Measurements from ENCODE around the gene URI1.

The URI1 gene

DNA sequence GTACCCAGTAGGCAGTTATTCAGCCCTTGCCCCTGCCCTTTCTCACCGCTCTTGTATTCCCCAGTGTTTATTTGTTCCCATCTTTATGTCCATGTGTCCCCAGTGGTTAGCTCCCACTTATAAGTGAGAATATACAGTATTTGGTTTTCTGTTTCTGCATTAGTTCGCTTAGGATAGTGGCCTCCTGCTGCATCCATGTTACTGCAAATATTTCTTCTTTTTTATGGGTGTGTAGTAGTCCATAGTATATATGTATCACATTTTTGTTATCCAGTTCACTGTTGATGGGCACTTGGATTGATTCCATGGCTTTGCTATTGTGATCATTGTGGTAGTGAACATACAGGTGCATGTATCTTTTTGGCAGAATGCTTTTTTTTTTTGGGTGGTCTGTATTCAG lies 32.7 kb downstream of the URI1 start:
- DNase-seq, result no peak

DNA sequence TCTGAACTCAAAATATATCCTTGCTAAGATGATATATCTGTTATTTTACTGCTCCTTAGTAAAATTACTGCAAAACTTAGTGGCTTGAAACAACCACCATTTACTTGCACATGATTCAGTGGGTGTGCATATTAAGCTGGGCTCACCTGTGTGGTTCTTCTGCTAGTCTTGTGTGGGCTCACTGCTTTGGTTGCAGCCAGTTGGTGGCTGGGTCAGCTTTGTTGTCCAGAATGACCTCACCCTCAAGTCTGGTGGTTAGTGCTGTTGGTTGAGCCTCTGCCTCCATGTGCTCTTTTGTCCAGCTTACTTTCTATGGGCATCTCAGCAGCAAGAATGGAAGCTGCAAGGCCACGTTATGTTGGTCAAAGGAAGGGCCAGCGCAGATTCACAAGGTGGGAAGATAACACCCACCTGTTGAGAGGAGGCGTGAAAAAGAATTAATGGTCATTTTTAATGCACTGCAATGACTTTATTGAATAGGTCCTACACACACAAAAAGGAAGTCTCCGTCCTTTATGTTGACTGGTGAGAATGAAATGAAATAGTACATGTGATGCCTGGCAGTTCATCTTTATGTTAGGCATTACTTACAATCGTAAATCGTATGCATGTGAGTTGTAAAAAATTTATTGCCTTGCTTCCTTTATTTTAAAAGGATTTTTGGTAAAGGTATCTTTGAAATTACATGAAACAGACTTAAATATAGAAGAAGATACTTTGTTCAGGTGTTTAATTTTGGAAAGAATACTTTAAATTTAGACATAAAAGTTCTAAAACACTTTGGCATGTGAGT lies 34.3 kb downstream of the URI1 start:
- DNase-seq, result no peak

DNA sequence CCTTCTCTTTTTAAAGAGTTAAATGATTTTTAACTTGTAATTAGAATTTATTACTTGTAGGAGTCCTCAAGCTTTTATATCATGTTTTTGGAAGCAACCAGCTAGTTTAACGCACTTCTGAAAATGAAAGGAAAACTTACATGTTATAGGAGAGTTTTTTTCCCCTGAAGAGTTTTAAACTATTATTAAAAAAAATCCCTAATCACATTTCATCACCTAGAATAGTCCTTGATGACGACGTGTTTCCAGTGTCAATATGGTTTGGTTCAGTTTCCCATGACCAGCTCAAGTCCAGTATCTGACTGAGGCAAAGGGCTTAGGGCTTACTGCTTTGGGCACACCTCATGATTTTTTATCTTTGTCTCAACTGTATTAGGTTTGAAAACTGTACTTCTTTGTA lies 36.0 kb downstream of the URI1 start:
- DNase-seq, result no peak

DNA sequence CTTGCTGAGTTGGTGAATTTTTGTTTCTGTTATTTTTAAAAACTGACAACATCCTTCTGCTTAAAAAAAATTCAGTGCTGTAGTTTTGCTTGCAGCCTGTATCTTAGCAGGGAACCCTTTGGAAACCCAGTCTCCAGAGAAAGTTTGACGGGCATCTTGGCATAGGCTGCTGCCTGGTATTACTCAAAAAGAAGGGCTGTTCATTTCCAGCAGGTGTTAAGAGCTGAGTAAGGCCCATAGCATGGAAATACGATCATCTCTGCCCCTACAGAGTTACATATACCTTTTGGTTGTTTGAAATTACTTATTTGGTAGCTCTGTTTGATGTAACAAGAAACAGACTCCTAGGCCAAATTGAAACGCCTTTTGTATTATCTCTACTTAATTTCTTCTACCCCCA lies 41.5 kb downstream of the URI1 start:
- DNase-seq, result no peak

DNA sequence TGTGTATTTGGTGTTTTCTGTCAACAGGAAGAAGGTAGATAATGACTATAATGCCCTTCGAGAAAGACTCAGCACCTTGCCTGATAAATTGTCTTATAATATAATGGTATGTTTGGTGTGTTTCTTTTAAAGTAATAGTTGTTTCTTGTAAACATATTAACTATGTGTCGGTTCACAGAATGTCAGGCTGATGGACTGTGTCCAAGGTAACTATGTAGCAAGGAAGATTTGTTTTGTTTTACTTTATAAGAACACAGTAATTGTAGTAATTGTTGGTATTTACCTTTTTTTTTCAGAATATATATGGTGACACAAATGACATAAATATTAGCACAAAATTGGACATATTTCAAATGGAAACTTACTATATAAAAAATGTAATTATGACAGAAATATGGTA lies 43.2 kb downstream of the URI1 start:
- DNase-seq, result no peak

DNA sequence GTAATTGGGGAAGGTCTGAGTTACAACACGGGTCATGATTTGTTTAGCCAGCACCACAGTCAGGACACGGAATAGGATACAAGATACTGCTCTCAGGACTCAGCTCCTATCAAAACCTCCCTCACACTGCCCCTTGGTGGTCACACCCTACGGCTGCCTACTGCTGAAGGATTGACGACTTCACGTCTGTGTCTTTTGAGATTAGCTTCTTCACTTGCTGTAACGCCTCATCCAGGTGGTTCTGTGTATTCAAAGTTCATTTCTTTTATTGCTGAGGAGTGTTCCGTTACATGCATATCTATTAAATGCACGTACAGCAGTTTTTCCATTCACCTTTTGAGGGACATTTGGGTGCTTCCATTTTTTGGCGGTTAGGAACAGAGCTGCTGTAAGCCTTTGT lies 46.3 kb downstream of the URI1 start:
- DNase-seq, result no peak

DNA sequence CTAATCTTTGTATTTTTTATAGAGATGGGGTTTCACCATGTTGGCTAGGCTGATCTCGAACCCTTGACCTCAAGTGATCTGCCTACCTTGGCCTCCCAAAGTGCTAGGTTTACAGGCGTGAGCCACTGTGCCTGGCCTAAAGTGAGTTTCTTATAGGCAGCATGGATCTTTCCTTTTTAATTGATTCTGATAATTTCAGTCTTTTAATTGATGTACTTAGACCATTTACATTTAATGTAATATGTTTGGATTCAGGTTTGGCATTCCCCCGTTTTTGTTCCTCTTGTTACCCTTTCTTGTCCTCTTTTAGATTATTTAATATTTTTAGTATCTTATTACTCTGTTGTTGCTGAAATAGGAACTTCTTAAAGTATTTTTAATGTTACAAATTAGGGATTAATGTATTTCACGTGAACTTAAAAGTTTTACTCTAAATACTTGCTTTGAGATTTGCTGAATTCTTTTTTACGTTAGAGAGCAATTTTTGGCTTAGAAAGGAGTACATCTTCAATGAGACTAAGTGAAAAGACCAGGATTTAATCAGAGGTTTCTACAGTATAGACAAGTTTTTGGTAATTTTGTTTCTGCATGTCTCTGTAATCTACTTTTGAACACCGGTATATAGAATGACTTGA lies 50.3 kb downstream of the URI1 start:
- no peak for DNase-seq

DNA sequence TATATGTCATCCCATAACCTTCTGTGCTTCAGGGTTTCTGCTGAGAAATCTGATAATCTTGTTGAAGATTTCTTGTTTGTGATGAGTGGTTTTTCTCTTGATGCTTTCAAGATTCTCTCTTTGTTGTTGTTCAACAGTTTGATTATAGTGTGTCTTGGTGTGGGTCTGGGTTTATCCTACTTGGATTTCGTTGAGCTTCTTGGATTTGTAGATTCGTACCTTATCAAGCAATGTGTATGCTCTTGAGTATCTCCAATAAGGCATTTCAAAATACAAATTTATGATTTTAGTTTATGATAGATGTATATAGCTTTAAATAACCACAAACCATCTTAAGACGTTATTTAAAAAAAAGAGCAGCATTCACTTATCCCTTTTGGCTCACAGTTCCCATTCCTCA lies 57.5 kb downstream of the URI1 start:
- no peak for DNase-seq

DNA sequence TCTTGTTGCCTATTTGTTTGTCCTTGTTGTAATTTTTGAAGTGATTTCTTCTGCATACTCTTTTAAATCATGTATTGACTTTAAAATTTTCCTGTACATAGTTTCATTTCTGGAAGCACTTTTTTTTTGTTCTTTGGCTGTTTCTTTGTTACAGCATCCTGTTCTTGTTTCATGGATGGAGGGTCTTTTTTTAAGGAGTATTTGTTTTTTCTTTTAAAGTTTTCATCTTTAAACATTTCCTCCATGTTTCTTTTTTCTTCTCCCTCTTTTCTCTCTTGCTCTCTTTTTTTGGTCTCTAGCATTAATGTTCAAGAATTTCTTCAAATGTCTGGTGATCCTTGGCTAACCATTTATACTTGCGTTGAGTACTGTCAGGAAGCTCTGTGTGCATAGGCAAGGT lies 58.8 kb downstream of the URI1 start:
- DNase-seq, result no peak

DNA sequence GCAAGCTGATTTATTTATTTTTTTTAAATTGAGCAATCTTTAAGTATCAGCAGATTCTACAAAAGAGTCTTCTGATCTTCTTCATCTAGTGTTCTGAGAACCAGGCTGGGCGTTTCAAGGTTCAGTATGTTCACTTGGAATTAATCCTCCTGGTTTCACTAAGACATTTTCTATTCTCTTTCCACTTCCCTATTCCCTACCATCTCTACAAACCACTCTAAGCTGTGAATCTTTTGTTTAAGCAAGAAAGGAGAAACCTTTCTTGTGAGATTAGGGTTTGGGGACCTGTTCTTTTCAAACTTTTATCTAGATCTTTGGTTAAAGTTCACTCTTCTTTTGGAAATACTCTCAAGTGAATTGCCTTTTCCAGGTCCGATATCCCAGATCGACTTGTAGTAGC lies 59.3 kb downstream of the URI1 start:
- no peak for DNase-seq

DNA sequence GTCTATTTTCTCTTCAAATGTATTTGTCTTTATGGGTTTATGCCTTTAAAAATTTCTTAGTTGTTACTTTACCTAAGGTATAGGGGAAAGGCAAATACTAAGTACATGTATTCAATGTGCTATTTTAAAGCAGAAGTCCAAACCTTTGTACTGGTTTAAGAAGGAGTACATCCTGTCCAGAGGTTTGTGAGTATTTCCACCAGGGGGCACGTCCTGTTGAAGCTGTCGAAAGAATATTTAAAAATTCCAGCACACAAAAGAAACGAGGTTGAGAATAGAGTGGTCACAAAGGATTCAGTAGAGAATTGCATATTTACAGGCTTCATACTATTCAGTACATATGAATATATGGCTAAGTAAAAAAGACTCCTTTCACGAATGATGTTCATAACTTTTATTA lies 59.8 kb downstream of the URI1 start:
- DNase-seq, result no peak

DNA sequence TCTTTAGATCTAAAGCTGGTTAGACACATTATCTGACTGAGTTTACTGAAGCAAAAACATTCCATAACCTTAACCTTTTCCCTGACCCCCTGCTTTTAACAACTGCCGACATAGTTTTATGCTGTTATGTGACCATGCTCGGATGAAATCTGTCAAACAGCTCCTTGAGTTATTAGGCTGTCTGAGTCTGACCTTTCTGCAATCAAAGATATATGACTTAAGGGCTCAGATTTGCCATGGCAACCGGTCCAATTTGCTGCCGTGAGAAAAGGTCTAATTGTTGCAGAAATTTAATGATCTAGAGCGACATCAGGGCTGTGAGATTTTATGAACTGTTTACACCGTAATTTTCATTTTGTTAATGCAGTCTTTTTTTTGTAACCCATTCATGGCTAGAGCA lies 61.8 kb downstream of the URI1 start:
- no peak for DNase-seq

DNA sequence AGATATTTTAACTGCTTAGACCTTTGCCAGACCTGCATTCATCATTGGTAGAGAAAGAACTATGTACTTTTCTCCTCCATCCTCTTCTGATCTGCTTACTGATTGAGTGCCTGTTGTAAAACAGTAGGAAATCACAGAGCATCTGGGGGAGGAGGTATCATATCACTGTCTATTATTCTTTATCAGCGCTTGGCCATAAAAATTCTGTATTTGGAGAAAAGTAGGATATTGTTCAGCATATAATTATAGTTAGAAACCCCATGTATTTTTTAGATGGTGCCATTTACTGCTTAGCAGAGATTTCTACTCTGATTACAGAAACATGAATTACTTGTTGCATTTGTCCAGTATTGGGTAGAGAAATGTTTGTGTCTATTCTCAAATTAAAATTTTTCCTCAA lies 62.4 kb downstream of the URI1 start:
- DNase-seq, result no peak

DNA sequence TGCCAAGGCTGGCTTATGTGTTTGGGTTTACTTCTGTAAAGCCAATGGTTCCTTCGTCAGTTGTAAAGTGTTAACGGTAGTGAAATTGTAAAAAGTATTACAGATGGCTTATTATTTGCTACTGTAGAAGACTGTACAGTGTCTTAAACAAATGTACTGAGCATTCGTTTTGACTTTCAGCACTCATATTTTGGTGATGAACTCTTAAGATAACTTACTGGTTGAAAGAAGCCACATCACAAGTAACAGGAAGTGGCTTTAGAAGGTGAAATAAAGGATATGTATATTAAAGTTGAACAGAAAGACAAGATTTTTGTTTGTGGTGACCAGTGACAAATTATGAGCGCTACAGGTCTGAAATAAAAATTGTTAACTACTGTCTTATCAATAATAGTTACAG lies 64.2 kb downstream of the URI1 start:
- DNase-seq, result no peak

DNA sequence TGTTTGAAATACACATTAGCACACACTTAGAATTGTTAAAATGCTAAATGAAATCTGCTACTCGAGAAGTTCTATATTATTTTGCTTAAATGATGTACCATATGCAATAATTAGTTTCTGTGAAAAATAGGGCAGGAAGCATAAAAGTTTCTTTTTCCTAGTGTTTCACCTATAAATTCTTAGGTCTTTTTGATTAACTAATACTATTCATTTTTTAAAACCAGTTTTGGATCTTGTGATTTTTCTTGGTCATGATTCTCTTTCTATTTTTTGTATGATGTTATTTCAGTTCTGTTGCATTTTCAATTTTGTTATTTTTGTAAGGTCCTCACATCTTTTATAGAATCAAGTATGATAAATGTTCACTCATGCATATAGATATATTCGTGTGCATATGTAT lies 66.1 kb downstream of the URI1 start:
- DNase-seq, result no peak

DNA sequence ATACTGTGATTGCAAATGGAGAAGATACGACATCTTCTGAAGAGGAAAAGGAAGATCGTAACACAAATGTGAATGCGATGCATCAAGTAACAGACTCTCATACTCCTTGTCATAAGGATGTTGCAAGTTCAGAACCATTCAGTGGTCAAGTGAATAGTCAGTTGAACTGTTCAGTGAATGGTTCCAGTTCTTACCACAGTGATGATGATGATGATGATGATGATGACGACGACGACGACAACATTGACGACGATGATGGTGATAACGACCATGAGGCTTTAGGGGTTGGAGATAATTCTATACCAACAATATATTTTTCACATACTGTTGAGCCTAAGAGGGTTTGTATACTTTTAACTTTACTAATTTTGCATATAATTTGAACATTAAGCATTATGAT lies 67.0 kb downstream of the URI1 start:
- no peak for DNase-seq

DNA sequence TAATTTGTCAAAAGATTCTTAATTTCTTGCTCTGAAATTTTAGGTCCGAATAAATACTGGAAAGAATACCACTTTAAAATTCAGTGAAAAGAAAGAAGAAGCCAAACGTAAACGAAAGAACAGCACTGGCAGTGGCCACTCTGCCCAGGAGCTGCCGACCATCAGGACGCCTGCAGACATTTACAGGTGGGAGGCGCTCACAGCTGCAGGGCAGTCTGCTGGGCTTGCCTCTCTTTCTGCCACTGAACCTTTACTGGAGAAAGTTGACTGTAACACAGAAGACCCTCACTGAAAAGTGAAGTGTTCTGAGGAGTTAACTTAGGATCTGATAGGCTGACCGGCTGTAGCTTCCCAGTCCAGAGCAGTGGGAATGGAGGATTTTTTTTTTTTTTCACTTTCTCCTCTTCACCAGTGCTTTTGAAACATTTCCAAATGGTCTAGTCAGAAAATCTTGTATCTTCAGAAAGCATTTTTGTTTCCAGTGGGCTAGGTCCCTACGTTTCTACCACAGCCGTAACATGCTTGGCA lies 69.1 kb downstream of the URI1 start:
- no peak for DNase-seq

DNA sequence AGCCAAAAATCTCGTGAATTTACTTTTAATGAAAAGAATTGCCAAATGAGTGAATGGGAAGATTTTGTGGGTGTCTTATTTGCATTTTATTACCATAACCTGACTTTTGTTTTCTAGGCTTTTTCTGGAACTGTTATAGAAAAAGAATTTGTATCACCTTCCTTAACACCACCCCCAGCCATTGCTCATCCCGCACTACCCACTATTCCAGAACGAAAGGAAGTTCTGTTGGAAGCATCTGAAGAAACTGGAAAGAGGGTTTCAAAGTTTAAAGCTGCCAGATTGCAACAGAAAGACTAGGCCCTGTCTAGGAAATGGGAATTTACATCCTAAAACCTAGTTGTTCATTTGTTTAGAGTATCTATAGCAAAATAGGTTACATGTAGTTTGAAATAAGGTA lies 72.7 kb downstream of the URI1 start:
- no peak for DNase-seq

DNA sequence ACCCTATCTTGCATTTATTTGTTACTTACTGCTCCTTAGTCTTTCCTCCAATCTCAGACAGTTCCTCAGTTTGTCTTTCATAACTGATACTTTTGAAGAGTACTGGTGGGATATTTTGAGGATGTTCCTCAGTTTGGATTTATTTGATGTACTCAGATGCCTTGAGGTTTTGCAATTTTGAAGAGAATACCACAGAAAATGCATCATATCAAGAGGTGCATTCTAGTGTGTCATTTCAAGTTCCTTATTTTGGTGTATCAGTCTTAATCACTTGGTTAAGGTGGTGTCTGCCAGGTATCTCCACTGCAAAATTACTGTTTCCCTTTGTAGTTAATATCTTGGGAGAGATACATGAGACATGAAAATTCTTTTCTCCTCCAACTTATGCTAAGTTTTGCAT lies 75.1 kb downstream of the URI1 start:
- no peak for DNase-seq

DNA sequence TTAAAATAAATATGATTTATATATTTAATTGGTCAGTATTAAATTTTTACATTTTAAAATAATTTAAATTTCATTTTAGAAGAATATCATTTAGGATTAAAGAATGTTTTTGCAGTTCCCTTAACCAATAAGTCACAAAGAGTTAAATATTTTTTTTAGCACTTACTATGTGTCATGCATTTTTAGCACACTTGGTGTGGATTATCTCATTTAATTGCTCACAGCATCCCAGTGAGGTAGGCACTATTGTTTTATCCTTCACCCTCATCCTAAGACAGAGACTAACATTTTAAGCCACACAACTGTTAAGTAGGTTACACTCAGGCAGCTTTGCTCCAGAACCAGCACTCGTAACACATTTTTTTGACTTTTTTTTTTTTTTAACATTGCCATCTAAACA lies 78.2 kb downstream of the URI1 start:
- DNase-seq, result no peak

DNA sequence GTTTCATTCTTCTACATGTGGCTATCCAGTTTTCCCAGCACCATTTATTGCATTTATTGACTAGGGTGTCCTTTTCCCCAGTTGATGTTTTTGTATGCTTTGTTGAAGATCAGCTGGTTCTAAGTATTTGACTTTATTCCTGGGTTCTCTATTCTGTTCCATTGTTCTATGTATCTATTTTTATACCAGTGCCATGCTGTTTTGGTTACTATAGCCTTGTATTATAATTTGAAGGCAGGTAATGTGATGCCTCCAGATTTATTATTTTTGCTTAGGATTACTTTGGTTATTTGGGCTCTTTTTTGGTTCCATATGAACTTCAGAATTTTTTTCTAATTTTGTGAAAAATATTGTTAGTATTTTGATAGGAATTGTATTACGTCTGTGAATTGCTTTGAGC lies 80.6 kb downstream of the URI1 start:
- no peak for DNase-seq

DNA sequence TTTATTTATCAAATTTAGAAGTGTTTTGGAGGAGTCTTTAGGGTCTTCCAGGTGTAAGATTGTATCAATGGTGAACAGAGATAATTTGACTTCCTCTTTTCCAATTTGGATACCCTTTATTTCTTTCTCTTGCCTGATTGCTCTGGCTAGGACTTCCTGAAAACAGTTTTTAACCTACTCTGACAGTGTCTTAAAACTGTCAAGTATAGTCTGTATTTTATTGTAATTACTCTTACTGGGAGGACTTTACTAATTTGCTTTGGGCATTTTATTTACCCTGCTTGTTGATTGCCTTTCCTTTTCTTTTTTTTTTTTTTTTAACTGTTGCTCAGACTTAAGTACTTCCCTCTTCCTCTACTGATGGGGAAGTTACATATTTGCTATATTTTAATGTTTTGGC lies 81.3 kb downstream of the URI1 start:
- DNase-seq, result no peak

DNA sequence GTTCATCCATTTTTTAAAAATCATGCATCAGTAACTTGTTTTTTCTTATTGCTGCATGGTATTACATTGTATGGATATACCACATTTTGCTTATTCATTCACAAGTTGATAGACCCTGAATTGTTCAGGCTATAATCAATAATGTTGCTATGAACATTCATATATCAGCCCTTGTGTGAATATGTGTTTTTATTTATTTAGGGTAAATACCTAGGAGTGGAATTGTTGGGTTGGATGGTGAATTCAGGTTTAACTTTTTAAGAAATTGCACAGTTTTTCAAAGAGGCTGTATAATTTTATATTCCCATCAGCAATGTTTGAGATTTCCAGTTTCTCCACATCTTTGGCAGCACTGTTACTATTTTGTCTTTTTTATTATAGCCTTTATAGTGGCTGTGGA lies 82.1 kb downstream of the URI1 start:
- no peak for DNase-seq

DNA sequence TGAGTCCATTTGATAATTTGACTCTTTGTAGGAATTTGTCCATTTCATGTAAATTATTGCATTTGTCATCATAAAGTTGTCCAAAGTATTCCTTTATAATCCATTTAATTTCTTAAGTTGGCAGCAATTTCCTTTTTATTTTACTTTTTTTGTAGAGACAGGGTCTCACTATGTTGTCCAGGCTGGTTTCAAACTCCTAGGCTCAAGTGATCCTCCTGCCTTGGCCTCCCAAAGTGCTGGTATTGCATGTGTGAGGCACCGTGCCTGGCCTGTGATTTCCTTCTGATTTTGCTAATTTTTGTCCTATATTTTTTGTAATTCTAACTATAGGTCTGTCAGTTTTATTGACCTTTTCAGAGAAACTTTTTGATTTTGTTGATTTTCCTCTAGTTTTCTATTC lies 84.9 kb downstream of the URI1 start:
- no peak for DNase-seq

Measured in NCI-H2029 treated with DMSO at 0.1 percent for 48 hours (cell line).